Stimulated activated CD8-positive, alpha-beta memory T cell treated with anti-CD3 and anti-CD28 coated beads, Interleukin-12 subunit alpha, Interleukin-12 subunit beta, amount 100 ng/mL, for 24 hours (primary cell): ENCODE measurements around the gene LHX2.

Experiments
- DNase-seq: peaks from one replicate; pipeline ENCODE4 v3.0.0-alpha.2; 2020; ENCODE audit errors: extremely low read depth

LHX2 gene

GRCh38 chr9:124060844-124061605, 49.5 kb downstream of the LHX2 start:
- DNase-seq, result no peak

GRCh38 chr9:124062172-124062571, 50.6 kb downstream of the LHX2 start:
- no peak for DNase-seq

- DNase-seq, result no peak
Observed at GRCh38 chr9:124066783-124067577, 55.4 kb downstream of the LHX2 start.

GRCh38 chr9:124068251-124068650, 56.7 kb downstream of the LHX2 start:
- DNase-seq, result no peak

- DNase-seq, result no peak
Observed at GRCh38 chr9:124074746-124075145, 63.2 kb downstream of the LHX2 start.

GRCh38 chr9:124075761-124076160, 64.2 kb downstream of the LHX2 start:
- DNase-seq, result no peak

- DNase-seq, result no peak
Observed at GRCh38 chr9:124077915-124078572, 66.5 kb downstream of the LHX2 start.

GRCh38 chr9:124078641-124079040, 67.1 kb downstream of the LHX2 start:
- DNase-seq, result no peak

- no peak for DNase-seq
Observed at GRCh38 chr9:124079176-124079925, 67.8 kb downstream of the LHX2 start.

- no peak for DNase-seq
Observed at GRCh38 chr9:124082622-124083021, 71.1 kb downstream of the LHX2 start.
